Measurements from ENCODE around the gene GLB1L2. TPM values are rescaled to one million over a fixed set of nuclear protein-coding genes. Genes with fewer than 3 reads are reported as not detected.

Gene GLB1L2
- total and polyA plus RNA-seq, 2 of the 4 experiments (the other 2 are of a cell fraction): under 0.01 to 0.26 TPM

DNA sequence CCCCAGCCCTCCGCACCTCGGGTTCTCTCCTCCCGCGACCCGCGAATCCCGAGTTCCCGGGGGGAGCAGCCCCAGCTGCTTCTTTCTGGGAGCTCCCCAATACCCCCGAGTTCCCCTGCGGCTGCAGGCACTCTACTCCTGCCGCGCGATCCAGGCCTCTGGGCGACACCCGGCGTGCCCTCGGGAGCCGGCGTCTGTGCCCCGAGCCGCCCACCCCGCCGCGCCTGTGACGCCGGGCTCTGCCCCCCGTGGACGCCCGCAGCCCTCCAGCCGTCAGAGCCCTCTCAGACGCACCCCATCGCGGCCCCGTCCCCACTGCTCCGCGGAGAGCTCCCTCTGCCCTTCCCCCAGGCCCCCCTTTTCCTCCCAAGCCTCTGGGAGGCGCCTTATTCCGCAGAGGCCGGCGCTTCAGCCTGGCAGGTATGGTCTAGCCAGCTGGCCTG is 422 bp downstream of the GLB1L2 start:
- Histone ChIP-seq H2AFZ (replicated peaks; ENCODE audit: low read length, poor library complexity) (peak overlapping the region; percentile 65), H3K23ac (ENCODE audit: low read depth, low read length) (no peak overlapping the region), H3K79me1 (ENCODE audit: low read depth in 1 of 2, low read length in 2 of 2) (no peaks in the 10 kb centered on the region), H2AK5ac (ENCODE audit: low read depth, low read length) (no peak overlapping the region), H3K27ac (ENCODE audit: insufficient read depth, low read length) (no peak overlapping the region), H3K4me3 (ENCODE audit: insufficient read depth, low read depth, low read length) (no peak overlapping the region), H2BK120ac (ENCODE audit: low read depth, low read length) (no peak overlapping the region), H2BK15ac (ENCODE audit: low read depth, low read length) (no peak overlapping the region), H3K18ac (ENCODE audit: low read depth, low read length) (no peak overlapping the region), H4K5ac (ENCODE audit: low read depth, low read length) (no peak overlapping the region), H3K4me1 (ENCODE audit: control insufficient read depth, insufficient read depth, low read length) (no peaks in the 10 kb centered on the region), H2BK20ac (ENCODE audit: low read depth, low read length) (no peak overlapping the region), H2BK5ac (ENCODE audit: low read depth, low read length, poor library complexity, severe bottlenecking) (no peak overlapping the region), H2AK9ac (replicated peaks; ENCODE audit: low read depth, low read length, poor library complexity) (no peak overlapping the region), H3K4ac (ENCODE audit: low read depth, low read length) (no peak overlapping the region), H4K91ac (ENCODE audit: insufficient read depth, low read depth, low read length) (no peak overlapping the region), H3K4me2 (ENCODE audit: low read depth, low read length) (peak overlapping the region; percentile 47), H3K27me3 (ENCODE audit: control insufficient read depth, insufficient read depth, low read length) (peaks cover 14% of the 10 kb centered on the region), H3K9me1 (ENCODE audit: insufficient read depth, low read length) (no peaks in the 10 kb centered on the region), H3K56ac (ENCODE audit: extremely low read depth, insufficient read depth, low read length) (no peak overlapping the region), H3K9me3 (ENCODE audit: control insufficient read depth, insufficient read depth, low read length) (no peaks in the 10 kb centered on the region), H3K9ac (ENCODE audit: low read depth, low read length) (no peak overlapping the region), H4K8ac (ENCODE audit: low read depth in 2 of 2, low read length in 2 of 2) (no peak overlapping the region), H3K14ac (replicated peaks; ENCODE audit: low read depth, low read length) (no peak overlapping the region), H3K36me3 (ENCODE audit: control insufficient read depth, insufficient read depth, low read length) (no peaks in the 10 kb centered on the region), H4K20me1 (ENCODE audit: insufficient read depth, low read length) (no peaks in the 10 kb centered on the region)
- BruUV-seq (replicated peaks): no TSS peak
- TF ChIP-seq NFE2L2 (IDR thresholded peaks at IDR 0.05; ENCODE audit: low read depth, low read length): no peak
- no peak for TF ChIP-seq BHLHE40 (IDR thresholded peaks at IDR 0.05; ENCODE audit: low read depth, low read length)
- in situ Hi-C loops (cut with MboI; ENCODE audit: low sequenced_read_pairs): no loop called here
- intact Hi-C loops (cut with micrococcal nuclease): no loop called here
- 8% methylated on average over 15 of the region's 40 CpGs; no CpG with 5 or more reads in 1 of the 2 experiments for WGBS, 2 experiments (ENCODE audit: extremely low coverage in 2 of 2, insufficient read length in 1 of 2)
- dilution Hi-C loops (cut with HindIII; ENCODE audit: low sequenced_read_pairs, unreplicated experiment): no loop called here
- DNase-seq: no peak
- POLR2A ChIA-PET (ENCODE audit: unreplicated experiment): no interaction called here
- CTCF ChIA-PET: no interaction called here
- peak; percentile 9; the same call in 1 of the 2 replicates for ATAC-seq (ENCODE audit: low read depth)
